A549 treated with Hydrocortisone at 1 μM for 4 hours (cell line): ENCODE results near the gene NSD2. TPM values are rescaled to one million over a fixed set of nuclear protein-coding genes. Genes with fewer than 3 reads are reported as not detected.

Experiments used
- total RNA-seq: library from RNA; stranded (reverse); fragments of 200-300 nt; extraction: Qiagen RNA extraction; gene quantifications from 5 replicates; pipeline ENCODE4 v1.2.3, GENCODE V29; 2022

NSD2 gene
- total RNA-seq: 35.5 to 49.3 TPM (median 43.6 TPM) in 5 replicates

DNA sequence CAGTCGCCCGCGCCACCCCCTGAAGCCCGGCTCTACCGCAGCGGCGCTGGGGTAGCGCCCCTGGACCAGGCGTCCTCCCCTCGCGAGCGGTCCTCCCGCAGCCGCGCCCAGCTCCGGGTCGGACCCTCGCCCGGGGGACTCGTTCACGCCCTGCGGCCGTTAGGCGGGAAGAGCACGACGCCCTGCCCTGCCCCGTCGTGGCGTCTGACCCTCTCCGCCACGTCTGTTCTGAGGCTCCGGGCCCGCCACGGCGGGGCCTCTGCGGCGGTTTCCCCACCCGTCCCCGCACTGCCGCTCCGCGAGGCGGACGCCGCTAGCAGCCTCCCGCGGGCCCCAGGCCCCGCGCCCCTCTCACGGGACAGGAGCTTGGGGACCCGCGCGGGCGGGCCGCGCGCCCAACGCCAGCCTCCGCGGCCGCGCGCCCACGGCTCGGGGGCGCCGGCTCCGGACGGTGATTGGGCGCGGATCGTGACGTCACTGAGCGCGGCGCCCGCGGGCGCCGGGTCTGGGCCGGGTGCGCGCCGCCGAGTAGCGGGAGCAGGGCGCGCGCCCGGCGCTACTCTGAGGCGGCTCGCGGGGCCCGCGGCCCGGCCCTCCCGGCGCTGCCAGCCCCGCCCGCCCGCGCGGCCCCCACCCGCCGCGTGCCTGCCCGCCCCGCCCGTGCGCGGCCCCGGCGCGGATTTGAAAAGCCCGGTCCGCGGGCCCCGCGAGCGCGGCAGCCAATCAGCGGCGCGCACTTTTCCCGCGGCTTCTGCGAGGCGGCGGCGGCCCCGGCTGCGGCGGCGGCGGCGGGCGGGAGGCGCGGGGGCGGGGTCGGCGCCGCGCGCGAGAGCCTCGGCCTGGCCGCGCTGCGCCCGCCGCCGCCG, at the start of gene NSD2:
Gene NSD2, plus strand, starts transcription at position 816 of the 866 bp plus-strand sequence. CDS start 29,262 bp downstream, outside the sequence.

DNA sequence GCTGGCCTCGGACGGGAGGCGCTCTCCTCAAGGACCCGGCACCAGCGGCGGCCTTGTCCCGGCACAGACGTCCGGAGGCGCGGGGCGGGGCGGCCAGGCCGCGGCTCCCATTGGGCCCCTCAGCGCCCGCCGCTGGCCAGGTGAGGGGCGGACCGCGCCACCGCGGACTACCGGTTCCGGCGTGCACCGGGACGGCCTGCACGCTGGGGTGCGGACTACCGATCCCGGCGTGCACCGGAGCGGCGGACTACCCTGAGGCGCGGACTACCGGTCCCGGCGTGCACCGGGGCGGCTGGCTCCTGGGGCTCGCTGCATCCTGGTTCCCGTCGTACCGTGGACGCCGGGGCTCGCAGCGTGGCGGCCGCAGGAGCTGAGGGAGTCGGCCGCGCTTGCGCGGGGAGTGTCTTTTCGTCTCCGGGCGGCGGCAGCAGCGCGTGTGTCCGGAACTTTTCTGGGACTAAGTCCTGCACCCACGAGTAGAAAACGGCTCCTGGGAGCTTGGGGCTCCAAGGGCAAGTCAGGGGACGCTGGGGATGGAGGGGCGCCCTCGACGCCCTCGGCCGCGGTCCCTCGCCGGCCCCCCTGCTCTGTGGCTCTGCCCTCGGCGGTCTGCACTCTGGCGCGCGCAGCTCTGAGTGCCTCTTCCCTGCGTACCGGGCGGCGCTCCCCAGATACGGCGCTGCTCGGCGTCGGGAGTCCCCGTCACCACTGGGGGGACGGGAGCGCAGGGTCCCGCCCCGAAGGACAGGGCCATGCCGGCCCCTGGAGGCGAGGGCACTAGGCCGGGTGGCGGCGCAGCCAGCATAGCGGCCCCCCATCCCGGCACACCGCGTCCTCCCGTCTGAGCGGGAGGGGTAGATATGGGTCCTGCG, 14.9 kb upstream of the NSD2 start, which contains the start of gene LETM1:
Gene LETM1, minus strand, starts transcription at position 86 of the 872 bp plus-strand sequence. CDS start 206 bp downstream, outside the sequence.

DNA sequence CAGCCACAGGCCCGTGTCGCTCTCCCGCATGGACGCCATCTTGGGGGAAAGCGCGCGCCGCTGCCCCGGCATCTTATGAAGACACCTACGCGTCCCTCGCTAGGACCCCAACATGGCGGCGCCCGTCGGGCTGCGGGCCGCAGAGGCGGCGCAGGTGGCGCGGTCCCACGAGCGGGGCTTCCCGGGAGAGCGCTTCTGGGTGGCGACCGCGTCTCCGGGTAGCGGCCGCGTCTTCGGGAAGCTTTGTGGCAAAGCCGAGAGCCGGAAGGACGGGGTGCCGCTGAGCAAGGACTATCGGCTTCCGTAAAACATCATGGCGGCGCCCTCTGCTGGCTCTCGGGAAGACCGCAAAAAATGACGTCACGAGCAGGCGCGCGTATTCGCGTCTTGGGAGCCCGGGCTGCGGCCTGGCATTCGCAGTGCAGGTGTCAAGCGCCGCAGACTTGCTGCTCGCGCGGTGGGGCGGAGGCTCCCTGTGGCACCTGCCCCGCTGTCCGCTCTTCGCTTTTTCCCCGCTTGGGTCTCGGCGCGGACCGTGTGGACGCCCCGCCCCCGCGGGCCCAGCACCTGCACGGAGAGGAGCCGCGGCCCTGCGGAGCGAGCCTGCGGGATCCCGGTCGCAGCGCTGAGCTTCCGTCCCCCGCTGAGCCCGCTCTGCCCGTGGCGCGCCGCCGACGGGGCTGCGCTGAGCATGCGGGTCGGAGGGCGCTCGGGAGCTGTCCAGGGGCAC, 137.9 kb downstream of the NSD2 start, which contains the start of gene NELFA:
Gene NELFA, minus strand, starts transcription at position 54 of the 730 bp plus-strand sequence. Its CDS starts 15 bp downstream, at position 39.

Other genes with a start within 250 kb of the NSD2 start
- gene FAM53A, start 187.1 kb upstream of the NSD2 start, total RNA-seq: 0.82 to 1.7 TPM (median 1.1 TPM) in 5 replicates
- gene SLBP, start 159.1 kb upstream of the NSD2 start, total RNA-seq: 67.8 to 86.1 TPM (median 69.3 TPM) in 5 replicates
- 17.1 to 27.7 TPM (median 24.5 TPM) in 5 replicates for gene TMEM129, start 150.1 kb upstream of the NSD2 start, total RNA-seq
- 83.1 to 90.8 TPM (median 84.9 TPM) in 5 replicates for gene TACC3, start 149.9 kb upstream of the NSD2 start, total RNA-seq
- gene FGFR3, start 78.1 kb upstream of the NSD2 start, total RNA-seq: 1.6 to 2.4 TPM (median 2.0 TPM) in 5 replicates
- gene LETM1, start 15.2 kb upstream of the NSD2 start, total RNA-seq: 26.9 to 31.4 TPM (median 28.2 TPM) in 5 replicates
- 21.1 to 23.5 TPM (median 22.8 TPM) in 5 replicates for gene NELFA, start 137.6 kb downstream of the NSD2 start, total RNA-seq
- gene NAT8L, start 187.9 kb downstream of the NSD2 start, total RNA-seq: 12.2 to 13.6 TPM (median 12.9 TPM) in 5 replicates